A549 (cell line): ENCODE results near the gene CHMP6. TPM values are rescaled to one million over a fixed set of nuclear protein-coding genes. Genes with fewer than 3 reads are reported as not detected.

Experiments used
- ATAC-seq, 2 experiments: fragments of 200-7000 bp in 1 of 2; fragments of >200 bp in 1 of 2; cut with Nextera tagmentation in 1 of 2; cut with Tn5 transposase in 1 of 2; 3 replicates each; pipeline versions ENCODE4 v1.8.0 to v1.9.1; 2018 to 2020; ENCODE audit warnings: mild to moderate bottlenecking in 1 of 2, moderate library complexity in 1 of 2
- CTCF ChIA-PET: fragments of 300-600 bp; sonication (Branson Sonifier 250); formaldehyde crosslinking; extraction: SDS; loops from one replicate; lab custom pipeline; 2021; ENCODE audit warnings: antibody characterized with exemption, inconsistent platforms; lab: Yijun Ruan, JAX
- POLR2A ChIA-PET: fragments of 350-600 bp; formaldehyde crosslinking; extraction: SDS; loops from one replicate; lab custom pipeline; 2021; ENCODE audit warnings: antibody characterized with exemption, inconsistent platforms; lab: Yijun Ruan, JAX
- DNase-seq, 2 experiments: peaks; one replicate each; pipeline versions ENCODE4 v3.0.0 to v3.0.0-alpha.2; 2011 to 2016; ENCODE audit warnings: low read depth in 1 of 2, low spot score in 1 of 2
- FAIRE-seq: peaks from 2 replicates; lab custom pipeline; 2011; peaks lifted over from hg19 to GRCh38; lab: Jason Lieb, UNC
- H3K27ac ChIP-seq, 2 experiments: fragments of >200 bp; sonication (Bioruptor Twin); formaldehyde crosslinking; 3 replicates each; pipeline ENCODE4 v1.5.1; 2016 to 2017
- H3K4me1 ChIP-seq: fragments of >200 bp; sonication (Bioruptor Twin); formaldehyde crosslinking; 3 replicates; pipeline ENCODE4 v1.6.1; 2016
- H3K4me2 ChIP-seq: fragments of >200 bp; sonication (Bioruptor Twin); formaldehyde crosslinking; 3 replicates; pipeline ENCODE4 v1.6.1; 2016
- H3K4me3 ChIP-seq: fragments of >200 bp; sonication (Bioruptor Twin); formaldehyde crosslinking; 3 replicates; pipeline ENCODE4 v1.5.1; 2016
- H3K9me3 ChIP-seq: fragments of >200 bp; sonication (Bioruptor Twin); formaldehyde crosslinking; 3 replicates; pipeline ENCODE4 v1.6.1; 2016
- CBX2 ChIP-seq: fragments of 200-600 bp; sonication (generic); IDR thresholded peaks from 2 replicates; pipeline ENCODE4 v1.6.1; 2016; ENCODE audit warnings: low read depth, mild to moderate bottlenecking, borderline replicate concordance
- CHD2 ChIP-seq: fragments of 150-350 bp; IDR thresholded peaks from 2 replicates; pipeline ENCODE4 v1.6.1; 2014; ENCODE audit warnings: low read length; ENCODE audit not compliant: partially characterized antibody
- EHF ChIP-seq: fragments of 250-450 bp; sonication (Bioruptor Pico); IDR thresholded peaks from 2 replicates; pipeline ENCODE4 v1.5.0; 2020; ENCODE audit warnings: mild to moderate bottlenecking
- EP300 ChIP-seq, 2 experiments: fragments of >200 bp; sonication (Bioruptor Twin); formaldehyde crosslinking; IDR thresholded peaks; 2 replicates in 1 of 2; 3 replicates in 1 of 2; pipeline ENCODE4 v1.6.1; 2016 to 2017
- ESRRA ChIP-seq: fragments of 150-350 bp; IDR thresholded peaks from 2 replicates; pipeline ENCODE4 v1.6.1; 2014; ENCODE audit warnings: mild to moderate bottlenecking, low read length, borderline replicate concordance
- HOXB13 ChIP-seq: fragments of 250-450 bp; sonication (Bioruptor Pico); IDR thresholded peaks from 2 replicates; pipeline ENCODE4 v1.5.0; 2020; ENCODE audit warnings: low read depth, mild to moderate bottlenecking, moderate library complexity
- HOXB5 ChIP-seq: fragments of 250-450 bp; sonication (Bioruptor Pico); IDR thresholded peaks from 2 replicates; pipeline ENCODE4 v1.5.0; 2020; ENCODE audit warnings: mild to moderate bottlenecking, moderate library complexity
- KDM1A ChIP-seq: fragments of 200-600 bp; sonication (generic); IDR thresholded peaks from 2 replicates; pipeline ENCODE4 v1.6.1; 2016; ENCODE audit warnings: low read depth, mild to moderate bottlenecking
- KDM5A ChIP-seq: fragments of 200-600 bp; sonication (generic); IDR thresholded peaks from 2 replicates; pipeline ENCODE4 v1.6.1; 2016; ENCODE audit warnings: antibody characterized with exemption, mild to moderate bottlenecking
- MAFK ChIP-seq: fragments of 450-650 bp; IDR thresholded peaks from 2 replicates; pipeline ENCODE4 v1.6.1; 2014; ENCODE audit not compliant: partially characterized antibody
- NR3C1 ChIP-seq: fragments of >200 bp; sonication (Bioruptor Twin); formaldehyde crosslinking; IDR thresholded peaks from 3 replicates; pipeline ENCODE4 v1.6.1; 2017
- POLR2A ChIP-seq: IDR thresholded peaks from 2 replicates; pipeline ENCODE4 v1.6.1; 2012; ENCODE audit warnings: mild to moderate bottlenecking, low read length
- POLR2AphosphoS2 ChIP-seq: conservative IDR thresholded peaks from 2 replicates; pipeline ENCODE4 v1.6.1; 2012; ENCODE audit warnings: low read length, improper control_type of control experiment, inconsistent platforms
- RARB ChIP-seq: fragments of 250-450 bp; sonication (Bioruptor Pico); IDR thresholded peaks from 2 replicates; pipeline ENCODE4 v1.8.0; 2021; ENCODE audit warnings: mild to moderate bottlenecking, moderate library complexity
- RFX5 ChIP-seq: fragments of 450-650 bp; IDR thresholded peaks from 2 replicates; pipeline ENCODE4 v1.7.1; 2014; ENCODE audit warnings: antibody characterized with exemption, mild to moderate bottlenecking, moderate library complexity
- RNF2 ChIP-seq: fragments of 200-600 bp; sonication (generic); IDR thresholded peaks from 2 replicates; pipeline ENCODE4 v1.6.1; 2016; ENCODE audit warnings: low read depth, mild to moderate bottlenecking, antibody characterized with exemption, moderate library complexity, borderline replicate concordance
- SMC3 ChIP-seq: fragments of >200 bp; sonication (Bioruptor Twin); formaldehyde crosslinking; IDR thresholded peaks from 3 replicates; pipeline ENCODE4 v1.6.1; 2018; ENCODE audit warnings: inconsistent platforms
- SREBF2 ChIP-seq: fragments of 450-650 bp; IDR thresholded peaks from 2 replicates; pipeline ENCODE4 v1.6.1; 2014; ENCODE audit warnings: mild to moderate bottlenecking, moderate library complexity
- TFCP2L1 ChIP-seq: fragments of 250-450 bp; sonication (Bioruptor Pico); IDR thresholded peaks from 2 replicates; pipeline ENCODE4 v1.5.0; 2021; ENCODE audit warnings: mild to moderate bottlenecking
- TP53 ChIP-seq: fragments of 250-450 bp; sonication (Bioruptor Pico); IDR thresholded peaks from 2 replicates; pipeline ENCODE4 v1.5.0; 2021; ENCODE audit warnings: mild to moderate bottlenecking, moderate library complexity
- ZC3H11A ChIP-seq: fragments of 450-650 bp; IDR thresholded peaks from 2 replicates; pipeline ENCODE4 v1.6.1; 2014; ENCODE audit warnings: antibody characterized with exemption, mild to moderate bottlenecking
- ZNF302 ChIP-seq: fragments of 250-450 bp; sonication (Bioruptor Pico); IDR thresholded peaks from 2 replicates; pipeline ENCODE4 v1.9.0; 2021; ENCODE audit warnings: inconsistent platforms, mild to moderate bottlenecking, moderate library complexity
- ZSCAN20 ChIP-seq: fragments of 250-450 bp; sonication (Bioruptor Pico); IDR thresholded peaks from 2 replicates; pipeline ENCODE4 v1.8.0; 2022; ENCODE audit warnings: mild to moderate bottlenecking, moderate library complexity
- WGBS: methylation state at CpG from one replicate; pipeline ENCODE4 v1.1.6; 2017; ENCODE audit errors: missing lambda C conversion rate; 5-methylcytosine and 5-hydroxymethylcytosine counted together
- polyA plus RNA-seq, 4 experiments: library from polyadenylated mRNA; depleted of rRNA in 3 of 4; stranded (reverse); fragments of >200 nt; fragmentation: RNase III in 1 of 4; extraction: RNeasy Plus Mini Kit Qiagen cat#74134 plus additional on column Dnase treatment in 1 of 4; gene quantifications; 2 replicates in 3 of 4; 3 replicates in 1 of 4; pipeline ENCODE4 v1.2.3, GENCODE V29; 2011 to 2017
- TF ChIP-seq, protein P1 (sequence below): fragments of >200 bp; sonication (Bioruptor Twin); formaldehyde crosslinking; IDR thresholded peaks from 3 replicates; pipeline ENCODE4 v1.6.1; 2016
- TF ChIP-seq, protein P2 (sequence below): IDR thresholded peaks from 2 replicates; pipeline ENCODE4 v1.6.1; 2012
- TF ChIP-seq, protein P3 (sequence below): fragments of 250-450 bp; sonication (Bioruptor Pico); IDR thresholded peaks from 2 replicates; pipeline ENCODE4 v1.5.0; 2021; ENCODE audit warnings: mild to moderate bottlenecking, moderate library complexity, borderline replicate concordance
- TF ChIP-seq, protein P4 (sequence below): fragments of >200 bp; sonication (Bioruptor Twin); formaldehyde crosslinking; IDR thresholded peaks from 3 replicates; pipeline ENCODE4 v1.5.1; 2016
- TF ChIP-seq, protein P5 (sequence below): fragments of 150-350 bp; IDR thresholded peaks from 2 replicates; pipeline ENCODE4 v1.6.1; 2014; ENCODE audit warnings: low read depth, mild to moderate bottlenecking, low read length
- TF ChIP-seq, protein P6 (sequence below): fragments of 250-450 bp; sonication (Bioruptor Pico); IDR thresholded peaks from 2 replicates; pipeline ENCODE4 v1.5.0; 2020; ENCODE audit warnings: low read depth, mild to moderate bottlenecking, moderate library complexity

The CHMP6 gene
- polyA plus RNA-seq, 2 of the 4 experiments (the other 2 are of a cell fraction) = 28.9 to 30.8 TPM

DNA sequence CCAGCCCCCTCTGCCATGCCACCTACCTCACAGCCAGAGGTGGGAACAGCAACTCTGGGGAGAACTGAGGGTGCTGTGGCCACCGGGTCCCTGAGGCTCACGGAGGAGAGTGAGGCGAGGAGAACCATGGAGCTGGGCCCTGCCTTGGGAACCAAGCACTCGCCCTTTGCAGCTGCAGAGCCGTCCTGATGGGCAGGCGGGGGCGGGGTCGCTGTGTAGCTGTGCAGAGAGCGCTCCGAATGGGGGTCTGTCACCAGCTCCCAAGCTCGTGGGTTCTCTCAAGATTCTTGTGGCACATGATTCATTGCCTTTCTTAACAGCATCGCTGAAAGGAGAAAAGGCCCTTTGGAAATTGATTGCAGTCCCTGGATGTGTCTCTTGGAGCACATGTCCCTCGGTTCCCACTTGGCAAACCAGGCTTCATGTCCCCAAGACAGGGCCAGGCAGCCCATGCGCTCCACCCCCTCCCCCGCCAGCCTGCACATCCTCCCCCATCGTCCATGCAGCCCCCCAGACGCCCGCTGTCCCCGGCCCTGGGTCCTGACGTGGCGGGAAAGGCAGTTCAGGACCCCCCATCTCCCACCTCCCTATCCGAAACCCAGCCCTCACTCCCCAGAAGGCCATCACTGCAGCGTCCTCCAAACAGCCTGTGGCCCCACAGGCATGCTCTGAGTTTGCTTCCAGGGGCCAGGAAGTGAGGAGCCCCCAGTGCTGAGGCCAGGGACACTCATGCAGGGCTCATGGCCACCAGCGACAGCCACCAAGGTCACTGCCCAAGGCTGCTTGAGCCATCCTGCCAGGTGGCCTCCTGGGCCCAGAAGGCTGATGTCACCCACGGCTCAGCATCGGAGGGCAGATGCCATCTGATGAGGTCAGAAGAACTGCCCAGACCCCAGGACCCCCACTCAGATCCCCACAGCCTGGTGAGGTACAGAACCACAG, 20.6 kb upstream of the CHMP6 start:
- DNase-seq (no peak), FAIRE-seq (no peak), ATAC-seq (peak; percentile 14 to 16; a peak in 4 of 6 replicates)
- H3K27ac ChIP-seq = no peak overlapping the region
- H3K9me3 ChIP-seq = no peaks in the 10 kb centered on the region
- H3K4me1 ChIP-seq = no peaks in the 10 kb centered on the region
- ChIA-PET POLR2A (no interaction called here), CTCF (interaction anchor here (0.9 to 5.9 kb wide), 12 partner anchors 11 to 547 kb away, joined by 3 to 48 read pairs (median 6); no protein-coding TSS in a partner anchor)
- no peak overlapping the region for H3K4me3 ChIP-seq
- TF ChIP-seq KDM5A (no peak), MAFK (no peak), POLR2AphosphoS2 (no peak), RNF2 (no peak), RARB (CRISPR knock-in tag) (no peak), SREBF2 (no peak), TP53 (CRISPR knock-in tag) (no peak), CBX2 (no peak), ZC3H11A (no peak), ESRRA (no peak), POLR2A (no peak), TFCP2L1 (CRISPR knock-in tag) (no peak), KDM1A (no peak), SMC3 (no peak), CHD2 (no peak), ZNF302 (CRISPR knock-in tag) (no peak), EP300 (IDR thresholded peaks at IDR 0.05) (no peak)
- TF ChIP-seq, protein P1, sequence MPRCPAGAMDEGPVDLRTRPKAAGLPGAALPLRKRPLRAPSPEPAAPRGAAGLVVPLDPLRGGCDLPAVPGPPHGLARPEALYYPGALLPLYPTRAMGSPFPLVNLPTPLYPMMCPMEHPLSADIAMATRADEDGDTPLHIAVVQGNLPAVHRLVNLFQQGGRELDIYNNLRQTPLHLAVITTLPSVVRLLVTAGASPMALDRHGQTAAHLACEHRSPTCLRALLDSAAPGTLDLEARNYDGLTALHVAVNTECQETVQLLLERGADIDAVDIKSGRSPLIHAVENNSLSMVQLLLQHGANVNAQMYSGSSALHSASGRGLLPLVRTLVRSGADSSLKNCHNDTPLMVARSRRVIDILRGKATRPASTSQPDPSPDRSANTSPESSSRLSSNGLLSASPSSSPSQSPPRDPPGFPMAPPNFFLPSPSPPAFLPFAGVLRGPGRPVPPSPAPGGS = no peak
- TF ChIP-seq, protein P2, sequence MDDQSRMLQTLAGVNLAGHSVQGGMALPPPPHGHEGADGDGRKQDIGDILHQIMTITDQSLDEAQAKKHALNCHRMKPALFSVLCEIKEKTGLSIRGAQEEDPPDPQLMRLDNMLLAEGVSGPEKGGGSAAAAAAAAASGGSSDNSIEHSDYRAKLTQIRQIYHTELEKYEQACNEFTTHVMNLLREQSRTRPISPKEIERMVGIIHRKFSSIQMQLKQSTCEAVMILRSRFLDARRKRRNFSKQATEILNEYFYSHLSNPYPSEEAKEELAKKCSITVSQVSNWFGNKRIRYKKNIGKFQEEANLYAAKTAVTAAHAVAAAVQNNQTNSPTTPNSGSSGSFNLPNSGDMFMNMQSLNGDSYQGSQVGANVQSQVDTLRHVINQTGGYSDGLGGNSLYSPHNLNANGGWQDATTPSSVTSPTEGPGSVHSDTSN = no peak
- TF ChIP-seq, protein P3, sequence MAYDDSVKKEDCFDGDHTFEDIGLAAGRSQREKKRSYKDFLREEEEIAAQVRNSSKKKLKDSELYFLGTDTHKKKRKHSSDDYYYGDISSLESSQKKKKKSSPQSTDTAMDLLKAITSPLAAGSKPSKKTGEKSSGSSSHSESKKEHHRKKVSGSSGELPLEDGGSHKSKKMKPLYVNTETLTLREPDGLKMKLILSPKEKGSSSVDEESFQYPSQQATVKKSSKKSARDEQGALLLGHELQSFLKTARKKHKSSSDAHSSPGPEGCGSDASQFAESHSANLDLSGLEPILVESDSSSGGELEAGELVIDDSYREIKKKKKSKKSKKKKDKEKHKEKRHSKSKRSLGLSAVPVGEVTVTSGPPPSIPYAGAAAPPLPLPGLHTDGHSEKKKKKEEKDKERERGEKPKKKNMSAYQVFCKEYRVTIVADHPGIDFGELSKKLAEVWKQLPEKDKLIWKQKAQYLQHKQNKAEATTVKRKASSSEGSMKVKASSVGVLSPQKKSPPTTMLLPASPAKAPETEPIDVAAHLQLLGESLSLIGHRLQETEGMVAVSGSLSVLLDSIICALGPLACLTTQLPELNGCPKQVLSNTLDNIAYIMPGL (CRISPR knock-in tag) = no peak
- H3K4me2 ChIP-seq = no peak overlapping the region
- 41% methylated on average over 18 of the region's 26 CpGs for WGBS

DNA sequence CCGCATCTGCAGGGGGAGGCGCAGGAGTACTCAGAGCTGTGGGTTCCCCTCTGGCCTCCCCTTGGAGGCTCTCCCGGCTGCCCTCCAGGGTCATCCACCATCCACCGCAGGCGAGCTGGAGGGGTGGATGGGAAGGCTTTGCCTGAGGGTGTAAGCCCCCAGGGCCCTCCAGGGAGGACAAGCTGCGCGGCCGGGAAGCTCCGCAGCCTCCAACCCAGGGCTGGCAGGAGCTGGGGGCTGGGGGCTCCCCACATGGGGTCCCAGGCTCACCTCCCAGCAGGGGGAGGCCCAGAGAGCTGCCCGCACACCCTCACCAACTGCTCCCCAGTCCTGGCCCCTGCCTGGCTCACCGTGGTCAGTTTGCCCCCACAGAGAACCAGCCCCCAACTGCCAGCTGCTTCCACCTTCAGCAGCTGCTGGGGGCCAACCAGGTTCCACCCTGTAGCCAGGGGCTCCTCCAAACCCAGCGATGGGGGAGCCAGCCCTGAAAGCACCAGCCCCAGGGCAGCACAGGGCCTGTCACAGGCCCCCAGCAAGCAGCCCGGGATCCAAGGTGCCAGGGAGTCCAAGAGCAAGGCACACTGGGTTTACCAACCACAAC, 19.8 kb upstream of the CHMP6 start:
- CTCF ChIA-PET = interaction anchor here (0.9 to 5.9 kb wide), 6 partner anchors 10 to 547 kb away, joined by 3 to 48 read pairs (median 12); no protein-coding TSS in a partner anchor
- WGBS = 68% methylated on average over 13 of the region's 13 CpGs
- TF ChIP-seq ZSCAN20 (CRISPR knock-in tag) (no peak), POLR2AphosphoS2 (no peak), HOXB13 (no peak), EHF (no peak), SMC3 (no peak), RFX5 (no peak), HOXB5 (CRISPR knock-in tag) (no peak), NR3C1 (no peak)
- TF ChIP-seq, protein P4, sequence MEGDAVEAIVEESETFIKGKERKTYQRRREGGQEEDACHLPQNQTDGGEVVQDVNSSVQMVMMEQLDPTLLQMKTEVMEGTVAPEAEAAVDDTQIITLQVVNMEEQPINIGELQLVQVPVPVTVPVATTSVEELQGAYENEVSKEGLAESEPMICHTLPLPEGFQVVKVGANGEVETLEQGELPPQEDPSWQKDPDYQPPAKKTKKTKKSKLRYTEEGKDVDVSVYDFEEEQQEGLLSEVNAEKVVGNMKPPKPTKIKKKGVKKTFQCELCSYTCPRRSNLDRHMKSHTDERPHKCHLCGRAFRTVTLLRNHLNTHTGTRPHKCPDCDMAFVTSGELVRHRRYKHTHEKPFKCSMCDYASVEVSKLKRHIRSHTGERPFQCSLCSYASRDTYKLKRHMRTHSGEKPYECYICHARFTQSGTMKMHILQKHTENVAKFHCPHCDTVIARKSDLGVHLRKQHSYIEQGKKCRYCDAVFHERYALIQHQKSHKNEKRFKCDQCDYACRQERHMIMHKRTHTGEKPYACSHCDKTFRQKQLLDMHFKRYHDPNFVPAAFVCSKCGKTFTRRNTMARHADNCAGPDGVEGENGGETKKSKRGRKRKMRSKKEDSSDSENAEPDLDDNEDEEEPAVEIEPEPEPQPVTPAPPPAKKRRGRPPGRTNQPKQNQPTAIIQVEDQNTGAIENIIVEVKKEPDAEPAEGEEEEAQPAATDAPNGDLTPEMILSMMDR = no peak
- TF ChIP-seq, protein P5, sequence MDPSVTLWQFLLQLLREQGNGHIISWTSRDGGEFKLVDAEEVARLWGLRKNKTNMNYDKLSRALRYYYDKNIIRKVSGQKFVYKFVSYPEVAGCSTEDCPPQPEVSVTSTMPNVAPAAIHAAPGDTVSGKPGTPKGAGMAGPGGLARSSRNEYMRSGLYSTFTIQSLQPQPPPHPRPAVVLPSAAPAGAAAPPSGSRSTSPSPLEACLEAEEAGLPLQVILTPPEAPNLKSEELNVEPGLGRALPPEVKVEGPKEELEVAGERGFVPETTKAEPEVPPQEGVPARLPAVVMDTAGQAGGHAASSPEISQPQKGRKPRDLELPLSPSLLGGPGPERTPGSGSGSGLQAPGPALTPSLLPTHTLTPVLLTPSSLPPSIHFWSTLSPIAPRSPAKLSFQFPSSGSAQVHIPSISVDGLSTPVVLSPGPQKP = no peak
- TF ChIP-seq, protein P6, sequence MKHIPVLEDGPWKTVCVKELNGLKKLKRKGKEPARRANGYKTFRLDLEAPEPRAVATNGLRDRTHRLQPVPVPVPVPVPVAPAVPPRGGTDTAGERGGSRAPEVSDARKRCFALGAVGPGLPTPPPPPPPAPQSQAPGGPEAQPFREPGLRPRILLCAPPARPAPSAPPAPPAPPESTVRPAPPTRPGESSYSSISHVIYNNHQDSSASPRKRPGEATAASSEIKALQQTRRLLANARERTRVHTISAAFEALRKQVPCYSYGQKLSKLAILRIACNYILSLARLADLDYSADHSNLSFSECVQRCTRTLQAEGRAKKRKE = no peak

More for the DNA sequence above, 19.8 kb upstream of the CHMP6 start:
- POLR2A ChIA-PET = no interaction called here
- DNase-seq = no peak
- no peak overlapping the region for H3K4me2 ChIP-seq
- no peaks in the 10 kb centered on the region for H3K4me1 ChIP-seq
- no peaks in the 10 kb centered on the region for H3K9me3 ChIP-seq
- no peak overlapping the region for H3K4me3 ChIP-seq
- FAIRE-seq = no peak
- peak in 1 of 2 experiments; percentile 5; a peak in 1 of 6 replicates for ATAC-seq
- H3K27ac ChIP-seq = no peak overlapping the region
